ENCODE measurements around the gene KLHL2. TPM values are rescaled to one million over a fixed set of nuclear protein-coding genes. Genes with fewer than 3 reads are reported as not detected.
"Not testable (repeated sequence)": the region's sequence is repeated elsewhere in the genome, so short reads cannot be mapped to it uniquely, and the experiment has no call there.

The KLHL2 gene
- total RNA-seq, 1 experiment from 2014 or later: 37.1 TPM

DNA sequence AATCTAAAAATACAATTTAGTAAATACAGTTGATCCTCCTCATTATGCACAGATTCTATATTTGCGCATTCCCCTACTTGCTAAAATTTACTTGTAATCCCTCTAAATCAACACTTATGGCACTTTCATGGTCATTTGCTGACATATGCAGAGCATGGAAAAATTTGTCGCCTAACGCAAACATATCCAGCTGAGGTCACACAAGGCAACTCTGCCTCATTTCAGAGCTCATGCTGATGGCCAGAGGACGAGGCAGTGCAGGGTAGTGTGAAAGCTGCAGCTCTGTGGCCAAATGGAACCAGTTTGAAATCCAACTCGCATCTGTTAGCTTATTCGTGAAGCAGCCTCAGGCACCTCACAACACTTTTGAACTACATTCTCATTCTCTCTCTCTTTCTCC is 39.7 kb upstream of the KLHL2 start:
- H3K27ac Mint-ChIP-seq (ENCODE audit: low read depth, unreplicated experiment): no peak overlapping the region
- no peak for TF ChIP-seq CTCF (IDR thresholded peaks at IDR 0.05; ENCODE audit: unreplicated experiment)
- ChIA-PET CTCF (interaction anchor here (0.5 kb wide), 1 partner anchor 285 kb away, joined by 4 read pairs; no protein-coding TSS in a partner anchor), POLR2A (no interaction called here)
- H3K4me1 Mint-ChIP-seq (ENCODE audit: insufficient read depth, unreplicated experiment): no peaks in the 10 kb centered on the region
- DNase-seq (ENCODE audit: unreplicated experiment): no peak
- no TSS peak for BruUV-seq (replicated peaks)
- no peaks in the 10 kb centered on the region for H3K9me3 Mint-ChIP-seq (ENCODE audit: unreplicated experiment)
- H3K27me3 Mint-ChIP-seq (ENCODE audit: insufficient read depth, unreplicated experiment): no peaks in the 10 kb centered on the region
- intact Hi-C loops (cut with micrococcal nuclease): no loop called here
- H3K36me3 Mint-ChIP-seq (ENCODE audit: insufficient read depth, unreplicated experiment): no peaks in the 10 kb centered on the region
- no peak overlapping the region for H3K4me3 Mint-ChIP-seq (ENCODE audit: unreplicated experiment)

- ChIA-PET POLR2A (interaction anchor here (0.6 kb wide), 1 partner anchor 27 kb away, joined by 3 read pairs; no protein-coding TSS in a partner anchor), CTCF (interaction anchor here (0.6 to 1.1 kb wide), 5 partner anchors 38 to 149 kb away, joined by 3 to 4 read pairs (median 3); no protein-coding TSS in a partner anchor)
- intact Hi-C loops (cut with micrococcal nuclease): no loop called here
- Mint-ChIP-seq H3K4me1 (ENCODE audit: insufficient read depth, unreplicated experiment) (no peaks in the 10 kb centered on the region), H3K9me3 (ENCODE audit: unreplicated experiment) (peaks cover 8% of the 10 kb centered on the region), H3K36me3 (ENCODE audit: insufficient read depth, unreplicated experiment) (no peaks in the 10 kb centered on the region), H3K27ac (ENCODE audit: low read depth, unreplicated experiment) (no peak overlapping the region), H3K4me3 (ENCODE audit: unreplicated experiment) (no peak overlapping the region), H3K27me3 (ENCODE audit: insufficient read depth, unreplicated experiment) (no peaks in the 10 kb centered on the region)
- no peak for DNase-seq (ENCODE audit: unreplicated experiment)
- no peak for TF ChIP-seq CTCF (IDR thresholded peaks at IDR 0.05; ENCODE audit: unreplicated experiment)
- BruUV-seq (replicated peaks): no TSS peak
Observed at GRCh38 chr4:165170819-165171218, 36.5 kb upstream of the KLHL2 start.

DNA sequence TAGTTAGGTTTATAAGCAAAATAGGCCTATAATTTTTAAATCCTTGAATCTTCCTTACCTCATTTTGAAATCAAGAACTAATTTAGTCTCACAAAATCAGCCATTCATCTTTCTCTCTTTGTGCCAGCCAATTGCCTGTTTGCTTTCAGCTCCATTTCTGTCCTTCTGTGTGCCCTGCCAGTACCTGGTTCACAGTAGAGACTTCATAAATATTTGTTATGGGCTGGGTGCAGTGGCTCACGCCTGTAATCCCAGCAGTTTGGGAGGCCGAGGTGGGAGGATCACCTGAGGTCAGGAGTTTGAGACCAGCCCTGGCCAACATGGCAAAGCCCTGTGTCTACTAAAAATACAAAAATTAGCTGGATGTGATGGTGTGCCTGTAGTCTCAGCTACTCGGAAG is 31.9 kb upstream of the KLHL2 start:
- H3K4me3 Mint-ChIP-seq (ENCODE audit: unreplicated experiment); intact Hi-C loops (cut with micrococcal nuclease); H3K4me1 Mint-ChIP-seq (ENCODE audit: insufficient read depth, unreplicated experiment); H3K27me3 Mint-ChIP-seq (ENCODE audit: insufficient read depth, unreplicated experiment); DNase-seq (ENCODE audit: unreplicated experiment); H3K27ac Mint-ChIP-seq (ENCODE audit: low read depth, unreplicated experiment); H3K9me3 Mint-ChIP-seq (ENCODE audit: unreplicated experiment); H3K36me3 Mint-ChIP-seq (ENCODE audit: insufficient read depth, unreplicated experiment); BruUV-seq (replicated peaks): not testable (repeated sequence)
- ChIA-PET CTCF (interaction anchor here (0.5 to 0.6 kb wide), 2 partner anchors 180 to 1625 kb away, joined by 3 read pairs; no protein-coding TSS in a partner anchor), POLR2A (interaction anchor here (1.1 kb wide), 1 partner anchor 152 kb away, joined by 3 read pairs; the partner anchor contains the start of gene MSMO1)

- no peak overlapping the region for H3K4me3 Mint-ChIP-seq (ENCODE audit: unreplicated experiment)
- intact Hi-C loops (cut with micrococcal nuclease): no loop called here
- POLR2A ChIA-PET: no interaction called here
- no peak for TF ChIP-seq CTCF (IDR thresholded peaks at IDR 0.05; ENCODE audit: unreplicated experiment)
- CTCF ChIA-PET: interaction anchor here (0.6 kb wide), 1 partner anchor 1626 kb away, joined by 3 read pairs; no protein-coding TSS in a partner anchor
- no peak for DNase-seq (ENCODE audit: unreplicated experiment)
- BruUV-seq (replicated peaks): no TSS peak
- no peak overlapping the region for H3K27ac Mint-ChIP-seq (ENCODE audit: low read depth, unreplicated experiment)
- no peaks in the 10 kb centered on the region for H3K27me3 Mint-ChIP-seq (ENCODE audit: insufficient read depth, unreplicated experiment)
- H3K9me3 Mint-ChIP-seq (ENCODE audit: unreplicated experiment): peaks cover 8% of the 10 kb centered on the region
- no peaks in the 10 kb centered on the region for H3K36me3 Mint-ChIP-seq (ENCODE audit: insufficient read depth, unreplicated experiment)
- H3K4me1 Mint-ChIP-seq (ENCODE audit: insufficient read depth, unreplicated experiment): no peaks in the 10 kb centered on the region
Observed at GRCh38 chr4:165175879-165176278, 31.5 kb upstream of the KLHL2 start.

Data from MCF 10A (cell line).